Measurements from ENCODE around the gene SPATA7.

DNA sequence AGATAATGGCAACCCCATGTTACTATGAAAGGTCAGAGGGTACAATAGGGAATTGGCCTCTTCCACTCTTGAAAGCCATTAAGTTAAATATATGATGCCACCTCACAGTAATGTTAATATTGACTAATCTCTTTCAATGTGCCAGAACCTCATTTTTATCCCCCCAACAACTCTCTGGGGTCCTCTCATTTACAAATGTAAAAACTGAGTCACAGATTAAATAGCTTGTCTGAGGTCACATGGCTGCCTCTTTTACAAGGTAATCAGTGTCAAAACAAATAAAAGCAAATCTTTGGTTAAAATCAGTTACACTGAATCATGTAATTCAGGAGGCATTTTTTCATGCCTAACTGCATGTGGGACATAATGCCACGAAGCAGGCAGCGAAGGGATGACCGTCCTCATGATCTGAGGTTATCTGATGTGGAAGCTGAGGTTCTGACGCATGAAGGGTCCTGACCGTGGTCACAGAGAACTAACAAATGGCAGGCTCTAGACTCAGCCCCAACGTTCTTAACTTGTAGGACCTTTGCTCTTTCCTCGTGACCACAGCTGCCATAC lies 90.8 kb downstream of the SPATA7 start:
- TF ChIP-seq, protein P1, sequence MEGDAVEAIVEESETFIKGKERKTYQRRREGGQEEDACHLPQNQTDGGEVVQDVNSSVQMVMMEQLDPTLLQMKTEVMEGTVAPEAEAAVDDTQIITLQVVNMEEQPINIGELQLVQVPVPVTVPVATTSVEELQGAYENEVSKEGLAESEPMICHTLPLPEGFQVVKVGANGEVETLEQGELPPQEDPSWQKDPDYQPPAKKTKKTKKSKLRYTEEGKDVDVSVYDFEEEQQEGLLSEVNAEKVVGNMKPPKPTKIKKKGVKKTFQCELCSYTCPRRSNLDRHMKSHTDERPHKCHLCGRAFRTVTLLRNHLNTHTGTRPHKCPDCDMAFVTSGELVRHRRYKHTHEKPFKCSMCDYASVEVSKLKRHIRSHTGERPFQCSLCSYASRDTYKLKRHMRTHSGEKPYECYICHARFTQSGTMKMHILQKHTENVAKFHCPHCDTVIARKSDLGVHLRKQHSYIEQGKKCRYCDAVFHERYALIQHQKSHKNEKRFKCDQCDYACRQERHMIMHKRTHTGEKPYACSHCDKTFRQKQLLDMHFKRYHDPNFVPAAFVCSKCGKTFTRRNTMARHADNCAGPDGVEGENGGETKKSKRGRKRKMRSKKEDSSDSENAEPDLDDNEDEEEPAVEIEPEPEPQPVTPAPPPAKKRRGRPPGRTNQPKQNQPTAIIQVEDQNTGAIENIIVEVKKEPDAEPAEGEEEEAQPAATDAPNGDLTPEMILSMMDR (conservative IDR thresholded peaks at IDR 0.05; ENCODE audit: low read depth, low read length) = no peak
- TF ChIP-seq EZH2 (IDR thresholded peaks at IDR 0.05; ENCODE audit: borderline replicate concordance, low read depth, low read length, poor library complexity, severe bottlenecking) = no peak

Measured in A673 (cell line).